Motor neuron (in vitro differentiated cells): ENCODE data around the gene TMEM238. TPM values are rescaled to one million over a fixed set of nuclear protein-coding genes. Genes with fewer than 3 reads are reported as not detected.
"Not testable (repeated sequence)": the region's sequence is repeated elsewhere in the genome, so short reads cannot be mapped to it uniquely, and the experiment has no call there.

Experiments
- ATAC-seq, 8 experiments: fragments of 200-7000 bp; cut with Tn5 transposase; replicated peaks in 6 of 8; 2 replicates each; pipeline ENCODE4 v1.8.0; 2021; ENCODE audit warnings: mild to moderate bottlenecking in 8 of 8, moderate library complexity in 8 of 8
- H3K27ac ChIP-seq, 2 donors: fragments of 250-450 bp; sonication (Bioruptor Pico); 2 replicates each; pipeline ENCODE4 v1.9.0; 2021; ENCODE audit warnings: antibody characterized with exemption in 2 of 2, mild to moderate bottlenecking in 2 of 2, moderate library complexity in 1 of 2
- H3K4me1 ChIP-seq, 2 donors: fragments of 250-450 bp; sonication (Bioruptor Pico); replicated peaks in 1 of 2; 2 replicates each; pipeline ENCODE4 v1.6.1; 2021; ENCODE audit warnings: antibody characterized with exemption in 2 of 2, mild to moderate bottlenecking in 2 of 2, moderate library complexity in 1 of 2
- H3K4me3 ChIP-seq, 5 donors: fragments of 250-450 bp; sonication (Bioruptor Pico); 2 replicates each; pipeline ENCODE4 v1.9.0; 2021; ENCODE audit warnings: antibody characterized with exemption in 5 of 5, mild to moderate bottlenecking in 5 of 5, moderate library complexity in 4 of 5
- WGBS, 10 experiments: fragments of 450-650 bp; shearing (Covaris generic); methylation state at CpG; one replicate each; pipeline ENCODE4 v1.0.0; 2022; 5-methylcytosine and 5-hydroxymethylcytosine counted together
- in situ Hi-C, 9 experiments: fragments of 400-800 bp; cut with MboI; loops; one replicate each; pipeline ENCODE4 v1.15.0; 2021; ENCODE audit warnings: low sequenced_read_pairs in 9 of 9, low pct_unique_long_range_greater_than_20kb in 2 of 9; ENCODE audit not compliant: unreplicated experiment in 9 of 9
- total RNA-seq, 8 experiments: library from RNA; unstranded; fragments of 300-600 nt; gene quantifications; 2 replicates each; pipeline versions ENCODE4 v1.2.3 to v1.2.4, GENCODE V29; 2022

Gene TMEM238
- total RNA-seq, 8 experiments from 2014 or later: 0.23 to 0.40 (median 0.25) TPM; not detected in 5

DNA sequence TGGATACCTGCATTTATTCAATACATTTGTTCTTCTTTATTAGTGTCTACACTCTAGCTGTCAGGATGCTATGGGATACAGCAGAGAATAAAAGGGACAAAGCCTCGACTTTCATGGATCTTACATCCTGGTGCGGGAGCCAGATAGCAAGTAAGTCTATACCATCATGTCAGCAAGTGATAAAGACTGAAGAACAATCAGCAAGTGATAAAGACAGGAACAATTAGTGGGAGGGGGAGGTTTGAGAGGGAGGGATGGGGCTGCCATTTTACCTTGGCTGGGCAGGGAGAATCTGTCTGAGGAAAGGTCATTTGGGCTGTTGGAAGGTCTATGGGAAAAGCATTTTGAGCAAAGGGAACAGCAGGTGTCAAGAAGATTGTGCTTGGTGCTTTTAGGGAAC lies 26.1 kb upstream of the TMEM238 start:
- Histone ChIP-seq H3K4me3 (no peak overlapping the region), H3K27ac (no peak overlapping the region), H3K4me1 (peaks cover 17% of the 10 kb centered on the region in 2 donors)
- in situ Hi-C loops: loop anchor here in 5 of 9 experiments (25.0 kb wide), 1 partner anchor 273 kb away; the partner anchor contains the start of gene TNNT1 (in 5 of the 5)
- ATAC-seq: no peak
- 67 to 100% (median 82%) methylated on average over 2 of the region's 2 CpGs; no CpG with 5 or more reads in 4 of the 10 experiments for WGBS, 10 experiments

- peak overlapping the region in 1 of 2 donors; percentile 96 for H3K27ac ChIP-seq
- in situ Hi-C loops: loop anchor here in 5 of 9 experiments (25.0 kb wide), 1 partner anchor 272 kb away; the partner anchor contains the start of gene TNNT1 (in 5 of the 5)
Observed at GRCh38 chr19:55409179-55409578, 25.1 kb upstream of the TMEM238 start.

GRCh38 chr19:55408533-55408872 lies 24.4 kb upstream of the TMEM238 start:
- WGBS, 10 experiments: 0 to 100% (median 66%) methylated on average over 1 to 5 of the region's 9 CpGs; no CpG with 5 or more reads in 2 of the 10 experiments
- ATAC-seq: no peak

More at GRCh38 chr19:55409179-55409578, 25.1 kb upstream of the TMEM238 start:
- H3K4me1 ChIP-seq: peaks cover 17% of the 10 kb centered on the region in 2 donors
- not testable (repeated sequence) for ATAC-seq, H3K4me3 ChIP-seq
- WGBS, 10 experiments: 83 to 100% (median 95%) methylated on average over 1 to 7 of the region's 8 CpGs

DNA sequence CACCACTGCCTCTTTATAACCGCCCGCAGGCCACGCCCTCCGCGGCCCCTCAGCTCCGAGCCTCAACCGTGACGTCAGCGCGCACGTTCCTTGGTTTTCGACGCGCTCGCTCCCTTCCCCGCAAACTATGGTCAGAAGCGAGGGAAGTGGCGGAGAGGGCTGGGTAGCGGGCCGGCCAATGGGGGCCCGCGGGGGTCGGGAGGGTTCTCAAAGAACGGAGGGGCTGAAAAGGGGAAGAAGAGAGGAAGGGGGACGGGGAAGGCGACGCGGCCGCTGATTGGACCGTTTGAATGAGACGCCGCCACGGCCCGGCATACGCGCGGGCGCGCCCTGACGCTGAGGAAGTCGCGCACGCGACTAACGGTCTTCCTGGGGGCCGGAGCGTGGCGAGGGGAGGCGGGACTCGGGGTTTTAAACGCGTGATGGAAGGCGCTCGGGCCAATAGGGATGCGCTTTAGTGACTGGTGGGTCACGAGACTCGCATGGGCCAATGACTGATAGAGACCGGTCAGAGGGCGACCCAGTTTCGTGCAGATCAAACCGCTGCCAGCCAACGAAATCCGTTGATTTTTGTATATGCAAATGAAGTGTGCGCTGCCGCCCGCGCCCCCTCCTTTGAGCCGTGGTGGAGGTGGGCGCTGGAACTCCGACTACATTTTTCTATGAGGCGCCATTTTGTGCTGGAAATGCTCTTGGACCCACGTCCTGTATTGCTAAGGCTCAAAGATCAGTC lies 23.9 kb upstream of the TMEM238 start:
- 0 to 7% (median 0%) methylated on average over 1 to 10 of the region's 72 CpGs; no CpG with 5 or more reads in 2 of the 10 experiments for WGBS, 10 experiments
- in situ Hi-C loops: loop anchor here in 5 of 9 experiments (25.0 kb wide), 1 partner anchor 271 kb away; the partner anchor contains the start of gene TNNT1 (in 5 of the 5)
- Histone ChIP-seq H3K27ac (peak overlapping the region; percentile 97 to 99), H3K4me3 (peak overlapping the region; percentile 72 to 91 (median 75)), H3K4me1 (peaks cover 17% of the 10 kb centered on the region in 2 donors)
- ATAC-seq: peak; percentile 87 to 93 (median 92)

More at GRCh38 chr19:55408533-55408872, 24.4 kb upstream of the TMEM238 start:
- in situ Hi-C loops: loop anchor here in 5 of 9 experiments (25.0 kb wide), 1 partner anchor 271 kb away; the partner anchor contains the start of gene TNNT1 (in 5 of the 5)
- peaks cover 17% of the 10 kb centered on the region in 2 donors for H3K4me1 ChIP-seq
- peak overlapping the region; percentile 96 for H3K27ac ChIP-seq
- peak overlapping the region; percentile 15 to 23 (median 18) for H3K4me3 ChIP-seq

DNA sequence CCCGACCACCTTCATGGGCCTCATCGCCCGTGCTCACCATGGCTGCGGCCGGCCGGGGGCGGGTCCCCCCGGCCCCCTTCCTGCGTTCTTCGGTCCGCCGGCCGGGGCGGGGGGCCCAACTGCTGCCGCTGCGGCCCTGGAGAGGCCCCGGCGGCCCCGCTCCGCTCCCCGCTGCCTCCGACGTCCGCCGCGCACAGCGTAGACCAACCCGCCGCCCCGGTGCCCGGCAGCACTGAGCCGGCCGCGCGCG lies 23.4 kb upstream of the TMEM238 start, which contains the start of gene UBE2S:
UBE2S (minus strand) TSS at position 239 of the 250 bp plus-strand sequence; CDS start at position 40, 199 bp downstream.
- WGBS, 10 experiments: no CpG with 5 or more reads among the region's 36 CpGs
- in situ Hi-C loops: loop anchor here in 5 of 9 experiments (25.0 kb wide), 1 partner anchor 270 kb away; the partner anchor contains the start of gene TNNT1 (in 5 of the 5)
- not testable (repeated sequence) for ATAC-seq
- Histone ChIP-seq H3K27ac (peak within 1 kb of the TSS; percentile 97 to 99), H3K4me1 (peaks cover 17% of the 10 kb centered on the region in 2 donors), H3K4me3 (peak within 1 kb of the TSS; percentile 72 to 91 (median 75))

- no CpG with 5 or more reads among the region's 35 CpGs for WGBS, 10 experiments
- in situ Hi-C loops: loop anchor here in 5 of 9 experiments (25.0 kb wide), 1 partner anchor 270 kb away; the partner anchor contains the start of gene TNNT1 (in 5 of the 5)
- ATAC-seq: peak in 3 of 8 experiments; percentile 3 to 24 (median 23)
- Histone ChIP-seq H3K4me1 (peaks cover 17% of the 10 kb centered on the region in 2 donors), H3K27ac (peak overlapping the region; percentile 97 to 99), H3K4me3 (peak overlapping the region; percentile 72 to 91 (median 75))
Observed at GRCh38 chr19:55406826-55407549, 22.9 kb upstream of the TMEM238 start.

DNA sequence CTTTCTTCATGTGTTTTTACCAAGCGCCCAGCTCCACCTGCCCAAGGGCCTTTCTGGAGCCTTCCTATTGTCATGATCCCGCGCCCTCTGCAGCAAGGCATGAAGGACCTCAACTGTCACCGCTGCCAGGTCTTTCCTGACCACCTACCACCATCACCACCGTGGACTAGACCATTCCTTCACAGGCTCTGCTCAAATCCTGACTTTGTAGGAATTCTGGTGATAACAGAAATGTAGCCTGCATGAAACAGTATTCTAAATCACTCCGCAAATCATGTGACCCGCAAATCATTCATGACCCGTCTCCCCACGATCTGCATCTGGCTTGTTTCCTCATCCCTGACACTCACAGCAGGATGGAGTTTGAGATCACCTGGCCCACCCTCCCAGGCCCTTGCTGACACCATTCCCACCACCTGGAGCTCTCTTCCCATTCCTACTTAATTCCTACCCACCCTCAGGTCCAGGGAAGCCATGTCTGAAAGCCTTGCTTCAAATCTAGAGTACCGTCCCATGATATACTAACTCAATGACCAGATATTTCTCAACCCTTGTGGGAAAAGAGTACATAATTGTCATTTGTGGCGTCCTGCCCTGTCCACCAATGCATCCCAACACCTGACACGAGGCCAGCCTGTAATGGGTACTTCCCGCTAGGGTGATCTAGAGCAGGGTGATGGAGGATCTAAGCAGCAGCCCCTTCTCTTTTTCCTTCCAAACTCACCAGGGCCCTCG lies 22.2 kb upstream of the TMEM238 start:
- in situ Hi-C loops: loop anchor here in 5 of 9 experiments (25.0 kb wide), 1 partner anchor 269 kb away; the partner anchor contains the start of gene TNNT1 (in 5 of the 5)
- Histone ChIP-seq H3K27ac (peak overlapping the region in 1 of 2 donors; percentile 97), H3K4me3 (peak overlapping the region; percentile 72 to 91 (median 75)), H3K4me1 (peaks cover 17% of the 10 kb centered on the region in 2 donors)
- WGBS, 10 experiments: 40 to 81% (median 68%) methylated on average over 1 to 6 of the region's 14 CpGs; no CpG with 5 or more reads in 4 of the 10 experiments
- no peak for ATAC-seq

DNA sequence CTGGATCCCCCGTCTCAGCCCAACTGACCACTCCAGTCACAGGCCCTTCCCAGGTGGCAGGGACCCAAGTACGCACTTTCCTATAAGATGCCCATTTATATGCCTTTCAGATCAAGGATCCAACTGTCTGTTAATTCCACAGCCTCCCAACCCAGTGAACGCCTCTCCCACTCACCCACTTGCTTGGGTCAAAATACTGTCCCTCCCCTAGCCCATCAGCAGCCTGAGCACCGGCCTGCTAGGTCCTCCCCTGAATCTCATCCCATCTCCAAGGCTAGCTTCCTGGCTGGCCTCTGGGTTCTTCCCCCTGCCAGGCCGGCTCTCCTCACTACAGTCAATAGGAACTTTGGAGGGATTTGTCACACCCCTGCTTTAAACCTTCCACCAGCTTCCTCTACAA lies 21.5 kb upstream of the TMEM238 start:
- Histone ChIP-seq H3K27ac (no peak overlapping the region), H3K4me1 (peaks cover 17% of the 10 kb centered on the region in 2 donors), H3K4me3 (peak overlapping the region in 2 of 5 donors; percentile 75 to 85)
- in situ Hi-C loops: loop anchor here in 5 of 9 experiments (25.0 kb wide), 1 partner anchor 268 kb away; the partner anchor contains the start of gene TNNT1 (in 5 of the 5)
- ATAC-seq: no peak
- 70 to 100% (median 88%) methylated on average over 1 to 3 of the region's 5 CpGs; no CpG with 5 or more reads in 7 of the 10 experiments for WGBS, 10 experiments

DNA sequence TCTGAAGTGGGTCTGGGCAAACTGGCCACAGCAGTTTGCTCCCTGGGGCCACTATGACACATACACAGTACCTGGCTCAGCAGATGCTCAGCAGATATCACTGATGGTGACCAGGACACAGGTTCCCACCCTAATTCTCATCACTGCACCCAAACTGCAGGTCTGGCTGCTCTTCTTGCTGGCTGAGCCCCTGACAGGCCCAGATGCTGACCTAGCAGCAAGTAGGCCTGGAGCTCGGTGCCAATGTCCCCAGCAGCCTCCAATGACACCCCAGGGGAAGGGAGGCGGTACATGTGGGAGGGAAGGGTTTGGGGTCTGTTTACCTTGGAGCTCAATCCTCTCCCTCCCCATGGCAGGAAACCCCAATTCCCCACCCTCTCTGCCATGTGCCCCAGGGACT lies 18.4 kb upstream of the TMEM238 start:
- no peak overlapping the region for H3K4me3 ChIP-seq
- no peak overlapping the region for H3K27ac ChIP-seq
- ATAC-seq: no peak
- H3K4me1 ChIP-seq: peaks cover 10 to 11% of the 10 kb centered on the region in 2 donors
- WGBS, 10 experiments: no CpG with 5 or more reads among the region's 2 CpGs
- in situ Hi-C loops: loop anchor here in 5 of 9 experiments (25.0 kb wide), 1 partner anchor 265 kb away; the partner anchor contains the start of gene TNNT1 (in 5 of the 5)

DNA sequence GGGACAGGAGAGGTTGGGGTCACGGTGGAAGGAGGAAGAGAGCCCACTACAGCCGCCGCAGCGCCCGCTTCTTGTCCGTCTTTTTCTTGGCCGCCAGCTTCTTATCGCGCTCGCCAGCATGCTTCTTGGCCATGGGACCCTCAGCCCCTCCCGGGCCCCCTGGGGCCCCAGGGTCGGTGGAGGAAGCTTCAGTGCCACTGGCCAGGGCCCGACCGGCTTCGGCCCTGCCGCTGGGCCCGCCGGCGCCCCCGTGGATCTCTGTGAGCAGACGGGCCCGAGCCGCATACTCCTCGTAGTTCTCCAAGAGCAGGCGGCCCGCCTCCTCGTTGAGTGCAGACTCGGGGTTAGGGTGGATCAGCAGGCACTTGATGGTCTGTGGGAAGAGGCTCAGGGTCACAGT lies 17.3 kb upstream of the TMEM238 start:
- not testable (repeated sequence) for H3K4me1 ChIP-seq, H3K4me3 ChIP-seq, H3K27ac ChIP-seq
- whole genome bisulfite sequencing, 10 experiments: no CpG with 5 or more reads among the region's 28 CpGs
- peak in 5 of 8 experiments; percentile 8 to 29 (median 20) for ATAC-seq
- in situ Hi-C loops: loop anchor here in 5 of 9 experiments (25.0 kb wide), 1 partner anchor 264 kb away; the partner anchor contains the start of gene TNNT1 (in 5 of the 5)

DNA sequence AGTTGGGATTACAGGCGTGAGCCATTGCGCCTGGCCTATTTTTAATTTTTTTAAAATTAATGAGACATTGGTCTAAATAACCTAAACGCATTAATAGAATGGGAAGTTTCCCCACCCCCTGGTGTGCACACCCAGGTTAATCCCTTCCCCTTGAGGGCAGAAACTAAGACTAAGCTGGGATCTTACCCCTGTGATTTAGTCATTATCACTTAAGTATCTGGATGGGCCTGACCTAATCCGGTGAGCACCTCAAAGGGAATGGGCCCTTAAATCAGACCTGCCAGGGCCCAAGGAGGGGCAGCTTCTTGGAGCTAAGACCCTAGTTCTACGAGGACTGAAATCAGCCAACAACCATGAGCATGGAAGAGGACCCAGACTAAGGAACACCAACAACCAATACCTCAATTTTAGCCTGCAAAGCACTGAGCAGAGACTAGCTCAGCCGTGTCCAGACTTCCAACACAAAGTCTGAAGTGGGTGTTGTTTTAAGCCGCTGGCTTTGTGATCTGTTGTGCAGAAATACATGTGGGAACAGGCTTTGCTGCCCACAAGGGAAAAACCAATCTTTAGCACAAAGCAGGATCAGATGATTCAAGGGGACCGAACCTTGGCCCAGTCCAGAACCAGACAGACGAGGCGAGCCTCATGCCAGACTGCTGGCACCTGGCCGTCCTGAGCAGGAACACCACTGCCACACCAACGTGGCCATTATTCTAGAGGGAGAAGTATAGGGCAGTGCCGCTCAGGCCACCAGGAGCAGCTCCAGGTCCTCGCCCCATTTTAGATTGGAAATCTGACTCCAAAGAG lies 16.4 kb upstream of the TMEM238 start:
- H3K27ac ChIP-seq: no peak overlapping the region
- ATAC-seq: peak in 5 of 8 experiments; percentile 3 to 17 (median 15)

More for the DNA sequence above, 16.4 kb upstream of the TMEM238 start:
- Histone ChIP-seq H3K4me1 (no peaks in the 10 kb centered on the region), H3K4me3 (no peak overlapping the region)
- in situ Hi-C loops: loop anchor here in 5 of 9 experiments (25.0 kb wide), 1 partner anchor 263 kb away; the partner anchor contains the start of gene TNNT1 (in 5 of the 5)
- WGBS, 10 experiments: 53 to 100% (median 84%) methylated on average over 1 to 8 of the region's 14 CpGs; no CpG with 5 or more reads in 1 of the 10 experiments
